Tibial artery (tissue), 4 donors: Measurements from ENCODE around the gene SLC25A13.

ENCODE experiments used
- DNase-seq, 2 donors: peaks; one replicate each; pipeline ENCODE4 v3.0.0-alpha.2; 2019
- H3K27ac ChIP-seq, 2 donors: fragments of 200-600 bp; sonication (generic) in 1 of 2; 1 replicate in 1 of 2; 2 replicates in 1 of 2; pipeline ENCODE4 v1.5.1; 2018 to 2019; ENCODE audit warnings: mild to moderate bottlenecking in 1 of 2
- H3K27me3 ChIP-seq, 2 donors: fragments of 200-600 bp; sonication (generic) in 1 of 2; one replicate each; pipeline versions ENCODE4 v1.5.1 to v1.6.0; 2016 to 2019
- H3K36me3 ChIP-seq, 3 donors: fragments of 200-600 bp; sonication (generic) in 2 of 3; one replicate each; pipeline ENCODE4 v1.5.1; 2016 to 2019; ENCODE audit warnings: mild to moderate bottlenecking in 2 of 3
- H3K4me1 ChIP-seq, 4 donors: fragments of 200-600 bp; sonication (generic) in 2 of 4; 1 replicate in 3 of 4; 2 replicates in 1 of 4; pipeline ENCODE4 v1.5.1; 2016 to 2019
- H3K4me3 ChIP-seq, 2 donors: fragments of 200-600 bp; sonication (generic) in 1 of 2; 1 replicate in 1 of 2; 2 replicates in 1 of 2; pipeline ENCODE4 v1.5.1; 2018 to 2019; ENCODE audit warnings: mild to moderate bottlenecking in 2 of 2
- H3K9me3 ChIP-seq, 3 donors: fragments of 200-600 bp; sonication (generic) in 1 of 3; one replicate each; pipeline ENCODE4 v1.5.1; 2016 to 2019
- CTCF ChIP-seq, 2 experiments: fragments of 200-600 bp in 1 of 2; fragments of 450-650 bp in 1 of 2; IDR thresholded peaks; one replicate each; pipeline ENCODE4 v1.5.1; 2017 to 2019; ENCODE audit warnings: antibody characterized with exemption in 2 of 2, mild to moderate bottlenecking in 1 of 2, moderate library complexity in 1 of 2
- intact Hi-C: fragments of 100-400 bp; cut with DNase I; formaldehyde crosslinking; loops from one replicate; pipeline ENCODE4 v1.15.0; 2023; ENCODE audit warnings: low total_unique reads

The SLC25A13 gene

GRCh38 chr7:96313940-96314339 lies 8.0 kb downstream of the SLC25A13 start:
- peaks cover 0 to 61% (median 21%) of the 10 kb centered on the region in 4 donors for H3K4me1 ChIP-seq
- H3K4me3 ChIP-seq: no peak overlapping the region
- no peaks in the 10 kb centered on the region for H3K9me3 ChIP-seq
- intact Hi-C loops: no loop called here
- H3K27me3 ChIP-seq: no peaks in the 10 kb centered on the region
- H3K27ac ChIP-seq: no peak overlapping the region
- no peak for DNase-seq
- H3K36me3 ChIP-seq: no peaks in the 10 kb centered on the region
- TF ChIP-seq CTCF (IDR thresholded peaks at IDR 0.05): no peak

- no peak overlapping the region for H3K4me3 ChIP-seq
- peak overlapping the region in 1 of 2 donors; percentile 7 for H3K27ac ChIP-seq
- H3K36me3 ChIP-seq: no peaks in the 10 kb centered on the region
- peaks cover 0 to 61% (median 21%) of the 10 kb centered on the region in 4 donors for H3K4me1 ChIP-seq
- no peak for TF ChIP-seq CTCF (IDR thresholded peaks at IDR 0.05)
- H3K27me3 ChIP-seq: no peaks in the 10 kb centered on the region
- no peak for DNase-seq
- intact Hi-C loops: no loop called here
- no peaks in the 10 kb centered on the region for H3K9me3 ChIP-seq
Measured at GRCh38 chr7:96312502-96312901, 9.4 kb downstream of the SLC25A13 start.

- Histone ChIP-seq H3K9me3 (no peaks in the 10 kb centered on the region), H3K4me3 (no peak overlapping the region), H3K4me1 (peaks cover 0 to 61% (median 21%) of the 10 kb centered on the region in 4 donors), H3K27me3 (no peaks in the 10 kb centered on the region), H3K27ac (peak overlapping the region in 1 of 2 donors; percentile 7), H3K36me3 (no peaks in the 10 kb centered on the region)
- DNase-seq: peak in 1 of 2 donors; percentile 53
- no peak for TF ChIP-seq CTCF (IDR thresholded peaks at IDR 0.05)
- intact Hi-C loops: no loop called here
Measured at GRCh38 chr7:96311967-96312366, 9.9 kb downstream of the SLC25A13 start.

- H3K9me3 ChIP-seq: no peaks in the 10 kb centered on the region
- intact Hi-C loops: no loop called here
- no peak overlapping the region for H3K4me3 ChIP-seq
- no peak overlapping the region for H3K27ac ChIP-seq
- DNase-seq: peak in 1 of 2 donors; percentile 37
- no peaks in the 10 kb centered on the region for H3K27me3 ChIP-seq
- H3K36me3 ChIP-seq: no peaks in the 10 kb centered on the region
- no peak for TF ChIP-seq CTCF (IDR thresholded peaks at IDR 0.05)
- H3K4me1 ChIP-seq: peaks cover 0 to 56% (median 20%) of the 10 kb centered on the region in 4 donors
Measured at GRCh38 chr7:96310110-96310509, 11.8 kb downstream of the SLC25A13 start.

GRCh38 chr7:96308950-96309263 lies 13.0 kb downstream of the SLC25A13 start:
- Histone ChIP-seq H3K27me3 (no peaks in the 10 kb centered on the region), H3K4me3 (no peak overlapping the region), H3K9me3 (no peaks in the 10 kb centered on the region), H3K4me1 (peaks cover 0 to 48% (median 15%) of the 10 kb centered on the region in 4 donors), H3K36me3 (no peaks in the 10 kb centered on the region), H3K27ac (no peak overlapping the region)
- TF ChIP-seq CTCF (IDR thresholded peaks at IDR 0.05): no peak
- no peak for DNase-seq
- intact Hi-C loops: no loop called here
